OCI-LY3 (cell line): ENCODE measurements around the gene VPS35L.

Experiments
- H2AFZ ChIP-seq: fragments of 200-600, 300-600 bp; shearing (Covaris generic); 2 replicates; pipeline ENCODE4 v1.6.0; 2014; ENCODE audit warnings: antibody characterized with exemption, low read depth, low read length
- H3K27ac ChIP-seq: fragments of 200-600, 300-600 bp; sonication (generic); 2 replicates; pipeline ENCODE4 v1.5.1; 2014; ENCODE audit warnings: mild to moderate bottlenecking, low read length, moderate library complexity, mixed read lengths
- H3K27me3 ChIP-seq: fragments of 200-600, 300-600 bp; sonication (generic); 2 replicates; pipeline ENCODE4 v1.6.1; 2014; ENCODE audit warnings: low read depth, low read length, mixed read lengths
- H3K36me3 ChIP-seq: fragments of 200-600, 300-600 bp; sonication (generic); replicated peaks from 2 replicates; pipeline ENCODE3; 2014; ENCODE audit warnings: low read depth, low read length, mixed read lengths
- H3K4me1 ChIP-seq: fragments of 300-600, 200-600 bp; sonication (generic); 2 replicates; pipeline ENCODE4 v1.6.1; 2014; ENCODE audit warnings: low read length, mixed read lengths
- H3K4me2 ChIP-seq: fragments of 200-600, 300-600 bp; sonication (generic); 2 replicates; pipeline ENCODE4 v1.6.1; 2014; ENCODE audit warnings: low read length, mixed read lengths
- H3K4me3 ChIP-seq: fragments of 300-600, 200-600 bp; sonication (generic); 2 replicates; pipeline ENCODE4 v1.5.1; 2014; ENCODE audit warnings: antibody characterized with exemption, mild to moderate bottlenecking, low read length, moderate library complexity
- H3K79me2 ChIP-seq: fragments of 300-600, 200-600 bp; shearing (Covaris generic); 2 replicates; pipeline ENCODE4 v1.6.1; 2014; ENCODE audit warnings: mild to moderate bottlenecking, low read length, mixed read lengths
- H3K9ac ChIP-seq: fragments of 300-600, 200-600 bp; shearing (Covaris generic); 2 replicates; pipeline ENCODE4 v1.6.0; 2014; ENCODE audit warnings: mild to moderate bottlenecking, low read length, moderate library complexity
- H3K9me3 ChIP-seq: fragments of 200-600, 300-600 bp; shearing (Covaris generic); 2 replicates; pipeline ENCODE4 v1.6.1; 2014; ENCODE audit warnings: low read length, mixed read lengths; ENCODE audit not compliant: insufficient read depth
- H4K20me1 ChIP-seq: fragments of 200-600, 300-600 bp; sonication (generic); 2 replicates; pipeline ENCODE4 v1.6.1; 2016; ENCODE audit warnings: low read length, mixed read lengths; ENCODE audit not compliant: insufficient read depth
- EZH2phosphoT487 ChIP-seq: fragments of 200-600 bp; shearing (Covaris generic); IDR thresholded peaks from 2 replicates; pipeline ENCODE4 v1.6.1; 2018; ENCODE audit warnings: antibody characterized with exemption, mixed run types, low read depth
- TF ChIP-seq, protein P1 (sequence below): fragments of 200-600, 300-600 bp; sonication (generic); IDR thresholded peaks from 2 replicates; pipeline ENCODE4 v1.5.1; 2014; ENCODE audit warnings: antibody characterized with exemption, low read length, low read depth

The VPS35L gene

GRCh38 chr16:19642501-19642900 is 87.0 kb downstream of the VPS35L start:
- H3K9me3 ChIP-seq: no peaks in the 10 kb centered on the region
- no peaks in the 10 kb centered on the region for H3K79me2 ChIP-seq
- no peak overlapping the region for H3K27ac ChIP-seq
- no peaks in the 10 kb centered on the region for H4K20me1 ChIP-seq
- H3K27me3 ChIP-seq: no peaks in the 10 kb centered on the region
- no peak overlapping the region for H3K4me2 ChIP-seq
- H3K4me1 ChIP-seq: no peaks in the 10 kb centered on the region
- no peak overlapping the region for H3K9ac ChIP-seq
- H2AFZ ChIP-seq: no peak overlapping the region
- peaks cover 9% of the 10 kb centered on the region for H3K36me3 ChIP-seq
- no peak for TF ChIP-seq EZH2phosphoT487
- TF ChIP-seq, protein P1, sequence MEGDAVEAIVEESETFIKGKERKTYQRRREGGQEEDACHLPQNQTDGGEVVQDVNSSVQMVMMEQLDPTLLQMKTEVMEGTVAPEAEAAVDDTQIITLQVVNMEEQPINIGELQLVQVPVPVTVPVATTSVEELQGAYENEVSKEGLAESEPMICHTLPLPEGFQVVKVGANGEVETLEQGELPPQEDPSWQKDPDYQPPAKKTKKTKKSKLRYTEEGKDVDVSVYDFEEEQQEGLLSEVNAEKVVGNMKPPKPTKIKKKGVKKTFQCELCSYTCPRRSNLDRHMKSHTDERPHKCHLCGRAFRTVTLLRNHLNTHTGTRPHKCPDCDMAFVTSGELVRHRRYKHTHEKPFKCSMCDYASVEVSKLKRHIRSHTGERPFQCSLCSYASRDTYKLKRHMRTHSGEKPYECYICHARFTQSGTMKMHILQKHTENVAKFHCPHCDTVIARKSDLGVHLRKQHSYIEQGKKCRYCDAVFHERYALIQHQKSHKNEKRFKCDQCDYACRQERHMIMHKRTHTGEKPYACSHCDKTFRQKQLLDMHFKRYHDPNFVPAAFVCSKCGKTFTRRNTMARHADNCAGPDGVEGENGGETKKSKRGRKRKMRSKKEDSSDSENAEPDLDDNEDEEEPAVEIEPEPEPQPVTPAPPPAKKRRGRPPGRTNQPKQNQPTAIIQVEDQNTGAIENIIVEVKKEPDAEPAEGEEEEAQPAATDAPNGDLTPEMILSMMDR: no peak
- H3K4me3 ChIP-seq: no peak overlapping the region

GRCh38 chr16:19644877-19645276 is 89.4 kb downstream of the VPS35L start:
- H3K27me3 ChIP-seq: no peaks in the 10 kb centered on the region
- no peak for TF ChIP-seq EZH2phosphoT487
- TF ChIP-seq, protein P1: no peak

GRCh38 chr16:19645557-19645981 is 90.1 kb downstream of the VPS35L start:
- H3K9ac ChIP-seq: no peak overlapping the region
- H3K79me2 ChIP-seq: no peaks in the 10 kb centered on the region
- no peaks in the 10 kb centered on the region for H3K9me3 ChIP-seq
- no peaks in the 10 kb centered on the region for H3K4me1 ChIP-seq
- no peak overlapping the region for H3K4me2 ChIP-seq
- TF ChIP-seq, protein P1: no peak
- TF ChIP-seq EZH2phosphoT487: no peak
- peaks cover 4% of the 10 kb centered on the region for H3K36me3 ChIP-seq
- H4K20me1 ChIP-seq: no peaks in the 10 kb centered on the region
- H2AFZ ChIP-seq: no peak overlapping the region
- no peaks in the 10 kb centered on the region for H3K27me3 ChIP-seq
- no peak overlapping the region for H3K4me3 ChIP-seq
- no peak overlapping the region for H3K27ac ChIP-seq

More at GRCh38 chr16:19644877-19645276, 89.4 kb downstream of the VPS35L start:
- Histone ChIP-seq H3K4me2 (no peak overlapping the region), H3K4me1 (no peaks in the 10 kb centered on the region), H2AFZ (no peak overlapping the region), H3K9ac (no peak overlapping the region), H3K9me3 (no peaks in the 10 kb centered on the region), H3K4me3 (no peak overlapping the region), H4K20me1 (no peaks in the 10 kb centered on the region), H3K79me2 (no peaks in the 10 kb centered on the region), H3K27ac (no peak overlapping the region), H3K36me3 (peaks cover 1% of the 10 kb centered on the region)

DNA sequence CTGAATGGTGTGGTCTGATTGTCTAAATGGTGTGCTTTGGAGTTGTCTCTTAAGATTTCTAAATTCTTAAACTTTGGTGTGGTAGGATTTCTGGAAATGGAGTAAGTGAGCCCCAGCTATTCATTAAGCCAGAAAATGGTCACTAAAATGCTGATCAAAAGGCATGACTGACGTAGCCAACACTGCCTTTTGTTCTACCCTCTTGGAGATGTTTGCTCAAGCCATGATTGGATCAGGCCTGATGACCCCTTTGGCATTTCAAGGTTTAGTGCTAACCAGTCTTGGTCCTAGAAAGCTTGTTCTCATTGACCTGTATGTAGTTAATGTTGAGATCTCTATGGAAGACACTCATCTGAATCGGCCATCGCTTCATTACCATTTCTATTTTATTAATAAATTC is 94.5 kb downstream of the VPS35L start:
- Histone ChIP-seq H3K9me3 (no peaks in the 10 kb centered on the region), H3K4me3 (no peak overlapping the region), H3K79me2 (no peaks in the 10 kb centered on the region), H3K27ac (no peak overlapping the region), H3K36me3 (peaks cover 18% of the 10 kb centered on the region), H2AFZ (no peak overlapping the region), H4K20me1 (no peaks in the 10 kb centered on the region), H3K4me1 (no peaks in the 10 kb centered on the region), H3K27me3 (no peaks in the 10 kb centered on the region), H3K4me2 (no peak overlapping the region), H3K9ac (no peak overlapping the region)
- no peak for TF ChIP-seq EZH2phosphoT487
- TF ChIP-seq, protein P1: no peak
